Lung (tissue), 12 donors: Measurements from ENCODE around the gene CABLES2. TPM values are rescaled to one million over a fixed set of nuclear protein-coding genes. Genes with fewer than 3 reads are reported as not detected.
A peak's percentile ranks its signal among the peaks of the same experiment; 100 is the strongest.

Source experiments
- ATAC-seq: fragments of 200-7000 bp; cut with Tn5 transposase; one replicate; pipeline ENCODE4 v1.9.1; 2020; ENCODE audit warnings: moderate number of reproducible peaks; ENCODE audit not compliant: insufficient read depth, low FRiP score
- DNase-seq, 3 donors: peaks; one replicate each; pipeline ENCODE4 v3.0.0-alpha.2; 2013 to 2017
- H3K27ac ChIP-seq, 2 donors: one replicate each; pipeline ENCODE4 v1.5.1; 2013; ENCODE audit warnings: mild to moderate bottlenecking in 2 of 2, moderate library complexity in 2 of 2, control low read depth in 1 of 2, inconsistent platforms in 1 of 2, low read depth in 1 of 2, low read length in 1 of 2
- H3K27me3 ChIP-seq, 3 donors: one replicate each; pipeline ENCODE4 v1.5.1; 2013; ENCODE audit warnings: low read length in 2 of 3; ENCODE audit not compliant: control insufficient read depth in 3 of 3, insufficient read depth in 3 of 3
- H3K36me3 ChIP-seq, 4 donors: one replicate each; pipeline ENCODE4 v1.5.1; 2013; ENCODE audit warnings: low read length in 4 of 4, mild to moderate bottlenecking in 1 of 4, moderate library complexity in 1 of 4; ENCODE audit not compliant: control insufficient read depth in 4 of 4, insufficient read depth in 4 of 4
- H3K4me1 ChIP-seq, 5 donors: one replicate each; pipeline ENCODE4 v1.5.1; 2013; ENCODE audit warnings: low read length in 5 of 5, mild to moderate bottlenecking in 2 of 5, moderate library complexity in 1 of 5; ENCODE audit not compliant: control insufficient read depth in 5 of 5, insufficient read depth in 5 of 5
- H3K4me3 ChIP-seq: one replicate; pipeline ENCODE4 v1.5.1; 2013; ENCODE audit warnings: mild to moderate bottlenecking, control low read depth, moderate library complexity
- H3K9ac ChIP-seq, 2 donors: one replicate each; pipeline ENCODE4 v1.5.1; 2013; ENCODE audit warnings: low read length in 2 of 2, control low read depth in 1 of 2; ENCODE audit not compliant: insufficient read depth in 1 of 2
- H3K9me3 ChIP-seq, 4 donors: one replicate each; pipeline ENCODE4 v1.5.1; 2013; ENCODE audit warnings: low read length in 3 of 4, mild to moderate bottlenecking in 1 of 4, moderate library complexity in 1 of 4; ENCODE audit not compliant: control insufficient read depth in 4 of 4, insufficient read depth in 3 of 4
- WGBS, 2 donors: extraction: QIAGEN DNeasy Blood & Tissue Kit; methylation state at CpG; one replicate each; pipeline ENCODE4 v1.1.7; 2013; 5-methylcytosine and 5-hydroxymethylcytosine counted together
- polyA plus RNA-seq, 2 donors: library from polyadenylated mRNA; stranded (reverse); fragments of 200-250 nt; gene quantifications; one replicate each; pipeline ENCODE4 v1.2.1, GENCODE V29; 2013
- total RNA-seq, 2 donors: library from RNA; depleted of rRNA in 1 of 2; stranded (reverse); fragments of >200 nt in 1 of 2; gene quantifications; one replicate each; pipeline ENCODE4 v1.2.1, GENCODE V29; 2014 to 2021
- TF ChIP-seq, protein P1 (sequence below): IDR thresholded peaks from 2 replicates; pipeline ENCODE4 v1.5.1; 2012; ENCODE audit warnings: mild to moderate bottlenecking; ENCODE audit errors: control extremely low read depth, extremely low read depth
- donor health status: control.
- donor health status: control.
- donor health status: Bipolar disorder and iron deficiency.
- donor health status: healthy.
- donor health status: DM: yes; HTN: yes; CAD: no.

The CABLES2 gene
- total and polyA plus RNA-seq, 4 donors = 1.9 to 4.4 (median 3.6) TPM

DNA sequence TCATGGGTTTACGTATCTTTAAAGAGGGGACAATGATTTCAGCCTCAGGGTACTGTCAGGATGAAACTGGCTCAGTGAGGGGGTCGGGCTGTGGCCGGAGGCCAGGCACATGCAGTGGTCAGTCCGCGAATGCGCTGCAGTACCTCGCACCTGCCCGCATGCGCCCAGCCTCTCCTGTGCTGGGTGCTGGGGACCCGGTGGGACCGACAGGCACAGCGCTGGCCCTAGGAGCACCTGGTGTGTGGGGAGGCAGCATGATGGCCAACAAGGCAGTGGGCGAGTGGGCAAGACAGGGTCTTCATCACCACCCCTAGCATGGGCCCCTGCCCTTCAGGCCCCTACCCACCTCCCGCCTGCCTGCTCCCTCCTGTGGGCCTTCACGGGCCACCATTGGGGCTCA lies 970 bp upstream of the CABLES2 start:
- Histone ChIP-seq H3K9me3 (no peaks in the 10 kb centered on the region), H3K27me3 (no peaks in the 10 kb centered on the region), H3K4me3 (no peak overlapping the region), H3K27ac (no peak overlapping the region), H3K9ac (no peak overlapping the region), H3K36me3 (no peaks in the 10 kb centered on the region), H3K4me1 (peaks cover 0 to 46% (median 4%) of the 10 kb centered on the region in 5 donors)
- DNase-seq (no peak), ATAC-seq (no peak)
- WGBS, 2 donors = 93 to 95% methylated on average over 15 of the region's 15 CpGs
- TF ChIP-seq, protein P1, sequence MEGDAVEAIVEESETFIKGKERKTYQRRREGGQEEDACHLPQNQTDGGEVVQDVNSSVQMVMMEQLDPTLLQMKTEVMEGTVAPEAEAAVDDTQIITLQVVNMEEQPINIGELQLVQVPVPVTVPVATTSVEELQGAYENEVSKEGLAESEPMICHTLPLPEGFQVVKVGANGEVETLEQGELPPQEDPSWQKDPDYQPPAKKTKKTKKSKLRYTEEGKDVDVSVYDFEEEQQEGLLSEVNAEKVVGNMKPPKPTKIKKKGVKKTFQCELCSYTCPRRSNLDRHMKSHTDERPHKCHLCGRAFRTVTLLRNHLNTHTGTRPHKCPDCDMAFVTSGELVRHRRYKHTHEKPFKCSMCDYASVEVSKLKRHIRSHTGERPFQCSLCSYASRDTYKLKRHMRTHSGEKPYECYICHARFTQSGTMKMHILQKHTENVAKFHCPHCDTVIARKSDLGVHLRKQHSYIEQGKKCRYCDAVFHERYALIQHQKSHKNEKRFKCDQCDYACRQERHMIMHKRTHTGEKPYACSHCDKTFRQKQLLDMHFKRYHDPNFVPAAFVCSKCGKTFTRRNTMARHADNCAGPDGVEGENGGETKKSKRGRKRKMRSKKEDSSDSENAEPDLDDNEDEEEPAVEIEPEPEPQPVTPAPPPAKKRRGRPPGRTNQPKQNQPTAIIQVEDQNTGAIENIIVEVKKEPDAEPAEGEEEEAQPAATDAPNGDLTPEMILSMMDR = no peak

DNA sequence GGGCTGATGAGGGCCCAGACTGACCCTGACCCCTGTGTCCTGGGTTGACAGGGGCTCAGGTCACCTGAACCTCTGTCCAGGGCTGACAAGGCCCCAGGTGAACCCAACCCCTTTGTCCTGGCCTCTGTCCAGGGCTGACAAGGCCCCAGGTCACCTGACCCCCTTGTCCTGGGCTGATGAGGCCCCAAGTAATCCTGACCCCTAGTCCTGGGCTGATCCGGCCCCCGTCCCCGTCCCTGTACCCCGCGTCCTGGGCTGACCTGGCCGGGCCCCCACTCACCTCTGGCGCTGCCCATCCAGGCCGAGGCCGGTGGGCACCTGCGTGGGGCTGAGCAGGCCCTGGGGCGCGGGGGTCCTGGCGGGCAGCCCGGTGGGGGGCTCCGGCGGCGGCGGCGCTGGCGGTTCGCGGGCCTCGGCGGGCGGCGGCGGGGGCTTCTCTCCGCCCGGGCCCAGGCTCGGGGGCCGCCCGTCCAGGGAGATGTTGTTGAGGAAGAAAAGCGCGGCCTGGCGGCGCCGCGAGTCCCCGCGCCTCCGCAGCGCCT lies 379 bp downstream of the CABLES2 start:
- Histone ChIP-seq H3K27ac (peak overlapping the region; percentile 23 to 38), H3K9me3 (no peaks in the 10 kb centered on the region), H3K4me1 (peaks cover 0 to 51% (median 4%) of the 10 kb centered on the region in 5 donors), H3K36me3 (peaks cover 0 to 3% (median 0%) of the 10 kb centered on the region in 4 donors), H3K9ac (peak overlapping the region in 1 of 2 donors; percentile 53), H3K4me3 (peak overlapping the region; percentile 62), H3K27me3 (no peaks in the 10 kb centered on the region)
- TF ChIP-seq, protein P1 = no peak
- DNase-seq (no peak), ATAC-seq (no peak)
- 1 to 4% methylated on average over 12 to 42 of the region's 42 CpGs for WGBS, 2 donors

DNA sequence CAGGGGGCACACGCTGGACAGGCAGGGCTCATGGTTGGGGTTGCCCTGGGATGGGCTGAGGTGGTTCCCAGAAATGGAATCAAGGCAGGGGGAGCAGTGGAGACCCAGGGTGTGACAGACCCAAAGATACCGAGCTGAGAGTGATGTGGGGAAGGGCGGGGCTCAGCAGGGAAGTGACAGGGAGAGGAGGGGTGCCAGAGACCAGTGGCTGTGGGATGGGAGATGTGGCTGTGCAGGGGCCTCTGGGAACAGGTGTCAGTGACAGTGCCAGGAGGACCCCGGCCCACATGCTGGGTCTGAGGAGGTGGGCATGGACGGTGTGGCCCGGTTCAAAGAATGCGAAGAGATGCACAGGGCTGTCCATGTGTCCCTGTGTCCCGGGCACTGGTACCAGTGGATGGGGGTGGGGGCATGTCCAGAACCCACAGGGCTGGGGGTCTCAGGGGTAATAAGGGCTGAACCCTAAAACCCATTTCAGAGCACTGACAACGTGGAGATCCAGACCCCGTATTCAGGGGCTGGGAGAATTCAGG lies 1.0 kb downstream of the CABLES2 start:
- Histone ChIP-seq H3K4me3 (no peak overlapping the region), H3K4me1 (peaks cover 0 to 51% (median 4%) of the 10 kb centered on the region in 5 donors), H3K9ac (peak overlapping the region in 1 of 2 donors; percentile 53), H3K27me3 (no peaks in the 10 kb centered on the region), H3K27ac (peak overlapping the region in 1 of 2 donors; percentile 14), H3K36me3 (peaks cover 0 to 6% (median 1%) of the 10 kb centered on the region in 4 donors), H3K9me3 (no peaks in the 10 kb centered on the region)
- TF ChIP-seq, protein P1 = no peak
- ATAC-seq (no peak), DNase-seq (no peak)
- 59 to 73% methylated on average over 10 of the region's 10 CpGs for WGBS, 2 donors
